ENCODE measurements around the gene FLT3.
"Not testable (repeated sequence)": the region's sequence is repeated elsewhere in the genome, so short reads cannot be mapped to it uniquely, and the experiment has no call there.

FLT3 gene

DNA sequence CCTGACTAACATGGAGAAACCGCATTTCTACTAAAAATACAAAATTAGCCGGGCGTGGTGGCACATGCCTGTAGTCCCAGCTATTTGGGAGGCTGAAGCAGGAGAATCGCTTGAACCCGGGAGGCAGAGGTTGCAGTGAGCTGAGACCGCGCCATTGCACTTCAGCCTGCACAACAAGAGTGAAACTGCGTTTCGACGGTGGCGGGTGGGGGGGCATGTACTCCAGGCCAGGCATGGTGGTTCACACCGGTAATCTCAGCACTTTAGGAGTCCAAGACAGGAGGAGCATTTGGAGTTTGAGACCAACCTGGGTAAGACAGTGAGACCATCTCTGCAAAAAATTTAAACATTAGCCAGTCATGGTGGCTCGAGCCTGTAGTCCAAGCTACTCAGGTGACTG, 136.2 kb downstream of the FLT3 start:
- H3K36me3 ChIP-seq (ENCODE audit: control insufficient read depth, insufficient read depth, low read length); H3K27ac ChIP-seq (ENCODE audit: low read depth, low read length); H3K9ac ChIP-seq (ENCODE audit: low read length); H3K4me1 ChIP-seq (ENCODE audit: control insufficient read depth, insufficient read depth, low read length): not testable (repeated sequence)
- Histone ChIP-seq H3K4me3 (ENCODE audit: low read length) (peak overlapping the region; percentile 78), H3K27me3 (ENCODE audit: control insufficient read depth, insufficient read depth, low read length) (peaks cover 32% of the 10 kb centered on the region)

DNA sequence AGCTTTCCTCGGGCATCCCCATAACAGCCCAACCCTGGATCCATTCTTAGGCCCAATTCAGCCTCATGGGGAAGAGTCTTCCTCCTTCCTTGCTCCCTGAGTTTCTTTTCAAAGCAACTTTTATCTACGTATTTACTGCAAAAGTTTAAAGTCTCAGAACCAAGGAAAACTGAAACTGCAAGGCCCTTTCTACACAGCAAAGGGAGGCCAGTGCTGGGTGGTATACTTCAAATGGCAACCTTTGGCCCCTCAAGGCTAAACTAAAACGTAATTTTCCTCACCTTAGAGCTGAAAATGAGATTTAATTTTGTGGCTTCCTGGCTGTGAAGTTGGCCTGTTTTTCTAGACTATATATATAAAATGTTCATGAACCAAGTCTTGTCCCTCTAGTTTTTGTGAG, 136.9 kb downstream of the FLT3 start:
- no peak overlapping the region for H3K27ac ChIP-seq (ENCODE audit: low read depth, low read length)
- H3K4me1 ChIP-seq (ENCODE audit: control insufficient read depth, insufficient read depth, low read length) = no peaks in the 10 kb centered on the region
- H3K9ac ChIP-seq (ENCODE audit: low read length) = no peak overlapping the region
- peaks cover 28% of the 10 kb centered on the region for H3K27me3 ChIP-seq (ENCODE audit: control insufficient read depth, insufficient read depth, low read length)
- no peak overlapping the region for H3K4me3 ChIP-seq (ENCODE audit: low read length)
- no peaks in the 10 kb centered on the region for H3K36me3 ChIP-seq (ENCODE audit: control insufficient read depth, insufficient read depth, low read length)

GRCh38 chr13:27962982-27963381, 137.4 kb downstream of the FLT3 start:
- no peak overlapping the region for H3K4me3 ChIP-seq (ENCODE audit: low read length)
- H3K27ac ChIP-seq (ENCODE audit: low read depth, low read length) = no peak overlapping the region
- peaks cover 25% of the 10 kb centered on the region for H3K27me3 ChIP-seq (ENCODE audit: control insufficient read depth, insufficient read depth, low read length)

DNA sequence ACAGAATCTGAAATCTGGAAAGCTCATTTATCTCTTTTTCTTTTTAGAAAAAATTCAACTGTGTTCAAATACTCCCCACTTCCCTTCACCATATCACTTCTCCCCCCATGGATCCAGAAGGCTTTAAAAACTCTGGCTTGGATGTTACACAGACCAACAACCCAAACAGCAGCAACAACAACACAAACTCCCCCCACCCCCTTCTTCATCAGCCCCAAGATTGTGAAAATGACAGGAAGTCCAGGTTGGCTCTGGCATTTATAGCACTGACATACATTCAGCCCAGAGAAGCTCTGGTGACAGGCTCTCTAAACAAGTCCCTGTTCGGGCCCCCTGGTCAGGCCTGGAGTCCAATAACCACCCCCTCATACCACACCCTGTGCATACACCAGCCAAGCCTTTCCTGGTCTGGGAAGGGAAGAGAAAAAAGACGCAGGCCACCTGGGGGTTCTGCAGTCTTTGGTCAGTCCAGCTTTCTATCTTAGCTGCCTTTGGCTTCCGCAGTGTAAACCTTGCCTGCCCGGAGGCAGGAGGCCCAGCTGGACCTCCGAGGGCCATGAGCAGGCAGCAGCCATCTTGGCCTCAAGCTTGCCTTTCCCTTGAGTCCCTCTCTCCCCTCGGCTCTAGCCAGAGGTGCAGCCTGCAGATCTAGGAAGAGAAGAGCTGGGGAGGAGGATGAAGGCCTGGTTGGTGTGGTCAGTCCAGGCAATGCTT, 138.1 kb downstream of the FLT3 start:
- no peaks in the 10 kb centered on the region for H3K4me1 ChIP-seq (ENCODE audit: control insufficient read depth, insufficient read depth, low read length)
- H3K4me3 ChIP-seq (ENCODE audit: low read length) = no peak overlapping the region
- peaks cover 23% of the 10 kb centered on the region for H3K27me3 ChIP-seq (ENCODE audit: control insufficient read depth, insufficient read depth, low read length)

More at GRCh38 chr13:27962982-27963381, 137.4 kb downstream of the FLT3 start:
- Histone ChIP-seq H3K4me1 (ENCODE audit: control insufficient read depth, insufficient read depth, low read length) (no peaks in the 10 kb centered on the region), H3K36me3 (ENCODE audit: control insufficient read depth, insufficient read depth, low read length) (no peaks in the 10 kb centered on the region), H3K9ac (ENCODE audit: low read length) (no peak overlapping the region)

DNA sequence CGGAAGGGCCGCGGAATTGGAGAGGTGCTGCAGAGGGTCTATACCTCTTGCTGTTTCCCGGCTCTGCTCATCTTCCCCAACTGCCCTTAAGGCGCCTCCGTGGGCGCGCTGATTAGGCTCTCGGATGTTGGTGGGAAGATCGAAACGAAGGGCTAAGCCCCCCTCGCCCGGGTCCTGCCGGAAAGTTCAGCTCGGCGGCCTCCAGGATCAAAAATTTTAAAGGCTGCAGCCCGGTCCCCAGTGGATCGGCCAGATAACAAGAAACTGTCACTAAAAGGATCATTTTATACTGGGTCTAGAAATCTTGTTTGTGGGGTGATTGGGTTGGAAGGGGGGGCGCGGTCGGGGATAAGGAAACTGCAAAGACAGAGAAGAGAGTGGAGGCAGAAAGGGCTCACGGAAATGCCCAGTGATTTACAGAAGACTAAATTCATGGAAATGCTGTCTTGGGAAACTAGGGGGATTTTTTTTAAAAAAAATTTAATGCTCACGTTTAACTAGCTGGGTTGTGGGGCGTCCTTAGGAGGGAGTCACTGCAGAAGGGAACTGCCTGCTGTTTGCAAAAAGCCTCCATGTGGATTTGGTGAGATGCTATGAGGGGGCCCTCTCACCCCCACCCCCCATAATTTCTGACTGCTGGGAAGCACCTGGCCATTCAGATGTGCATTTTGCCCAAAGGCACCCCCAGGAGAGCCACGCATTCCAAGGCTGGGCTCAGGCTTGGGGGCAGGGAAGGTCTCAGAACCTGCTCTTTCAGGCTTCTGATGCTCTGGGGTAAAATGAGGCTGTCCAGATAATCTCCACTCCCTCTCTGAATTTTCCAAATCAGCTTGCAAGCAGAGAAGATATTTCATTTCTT, 138.9 kb downstream of the FLT3 start:
- Histone ChIP-seq H3K4me3 (ENCODE audit: low read length) (peak overlapping the region; percentile 34), H3K27me3 (ENCODE audit: control insufficient read depth, insufficient read depth, low read length) (peaks cover 22% of the 10 kb centered on the region), H3K36me3 (ENCODE audit: control insufficient read depth, insufficient read depth, low read length) (no peaks in the 10 kb centered on the region), H3K4me1 (ENCODE audit: control insufficient read depth, insufficient read depth, low read length) (no peaks in the 10 kb centered on the region), H3K27ac (ENCODE audit: low read depth, low read length) (no peak overlapping the region), H3K9ac (ENCODE audit: low read length) (peak overlapping the region; percentile 43)

More for the DNA sequence above, 138.1 kb downstream of the FLT3 start:
- no peaks in the 10 kb centered on the region for H3K36me3 ChIP-seq (ENCODE audit: control insufficient read depth, insufficient read depth, low read length)
- no peak overlapping the region for H3K27ac ChIP-seq (ENCODE audit: low read depth, low read length)
- H3K9ac ChIP-seq (ENCODE audit: low read length) = no peak overlapping the region

DNA sequence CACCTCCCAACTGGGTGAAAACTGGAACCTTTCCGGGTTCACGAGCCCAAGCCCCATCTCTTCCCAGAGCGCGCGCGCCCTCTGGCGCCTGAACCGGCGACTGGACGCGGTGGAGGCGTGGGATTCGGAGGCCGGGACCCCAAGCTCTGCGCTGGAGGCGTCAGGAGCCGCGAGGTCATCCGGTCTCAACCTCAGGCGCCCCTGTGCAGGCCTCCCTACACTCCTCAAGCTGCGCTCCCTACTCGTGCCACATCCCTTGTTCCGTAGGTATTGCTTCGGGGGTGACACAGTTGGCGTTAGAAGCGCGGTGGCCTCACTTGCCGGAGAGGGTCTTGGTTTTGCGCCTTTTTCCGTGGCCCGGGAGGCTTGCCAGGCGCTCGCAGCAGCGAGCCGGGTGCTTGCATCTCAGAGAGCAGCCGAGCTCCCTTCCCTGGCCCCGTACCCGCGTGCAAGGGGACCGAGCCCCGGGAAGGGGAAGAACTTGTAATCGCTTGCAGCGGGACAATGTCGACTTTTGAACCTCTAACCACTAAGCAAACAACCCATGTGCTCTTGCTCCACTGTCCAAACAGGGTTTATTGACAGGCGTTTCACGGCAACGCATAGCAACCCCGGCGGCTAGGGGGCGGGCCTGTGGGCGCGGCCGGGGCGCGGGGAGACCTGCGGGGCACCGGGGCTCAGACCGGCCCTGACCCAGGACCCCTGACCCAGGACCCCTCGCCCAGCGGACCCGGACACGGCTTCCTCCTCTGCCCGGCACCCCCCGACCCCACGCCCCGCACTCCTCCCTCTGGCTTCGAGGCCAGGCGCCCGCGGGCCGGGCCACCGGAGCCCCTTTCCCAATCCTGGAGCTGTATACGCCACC, 139.8 kb downstream of the FLT3 start:
- Histone ChIP-seq H3K9ac (ENCODE audit: low read length) (peak overlapping the region; percentile 43), H3K4me3 (ENCODE audit: low read length) (peak overlapping the region; percentile 53), H3K27me3 (ENCODE audit: control insufficient read depth, insufficient read depth, low read length) (peaks cover 18% of the 10 kb centered on the region)

DNA sequence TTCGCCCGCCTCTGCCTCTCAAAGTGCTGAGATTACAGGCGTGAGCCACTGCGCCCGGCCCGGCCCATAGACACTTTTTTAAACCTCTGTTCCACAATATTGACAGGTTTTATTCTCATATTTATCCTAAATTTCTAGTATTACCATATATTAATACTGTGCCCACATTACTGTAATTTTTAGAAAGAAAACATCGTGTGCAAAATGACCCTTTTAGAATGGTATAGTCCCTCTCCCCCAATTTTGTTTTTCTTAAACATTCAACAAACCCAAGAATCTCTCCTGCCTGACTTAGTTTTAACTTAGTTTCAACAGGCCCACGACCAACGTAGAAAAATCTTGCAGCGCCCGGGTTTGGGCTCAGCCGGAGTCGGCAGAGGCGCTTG, 140.4 kb downstream of the FLT3 start:
- Histone ChIP-seq H3K9ac (ENCODE audit: low read length) (no peak overlapping the region), H3K4me3 (ENCODE audit: low read length) (peak overlapping the region; percentile 53), H3K36me3 (ENCODE audit: control insufficient read depth, insufficient read depth, low read length) (no peaks in the 10 kb centered on the region), H3K27ac (ENCODE audit: low read depth, low read length) (no peak overlapping the region), H3K4me1 (ENCODE audit: control insufficient read depth, insufficient read depth, low read length) (no peaks in the 10 kb centered on the region), H3K27me3 (ENCODE audit: control insufficient read depth, insufficient read depth, low read length) (peaks cover 13% of the 10 kb centered on the region)

More for the DNA sequence above, 139.8 kb downstream of the FLT3 start:
- Histone ChIP-seq H3K36me3 (ENCODE audit: control insufficient read depth, insufficient read depth, low read length) (no peaks in the 10 kb centered on the region), H3K27ac (ENCODE audit: low read depth, low read length) (no peak overlapping the region), H3K4me1 (ENCODE audit: control insufficient read depth, insufficient read depth, low read length) (no peaks in the 10 kb centered on the region)

DNA sequence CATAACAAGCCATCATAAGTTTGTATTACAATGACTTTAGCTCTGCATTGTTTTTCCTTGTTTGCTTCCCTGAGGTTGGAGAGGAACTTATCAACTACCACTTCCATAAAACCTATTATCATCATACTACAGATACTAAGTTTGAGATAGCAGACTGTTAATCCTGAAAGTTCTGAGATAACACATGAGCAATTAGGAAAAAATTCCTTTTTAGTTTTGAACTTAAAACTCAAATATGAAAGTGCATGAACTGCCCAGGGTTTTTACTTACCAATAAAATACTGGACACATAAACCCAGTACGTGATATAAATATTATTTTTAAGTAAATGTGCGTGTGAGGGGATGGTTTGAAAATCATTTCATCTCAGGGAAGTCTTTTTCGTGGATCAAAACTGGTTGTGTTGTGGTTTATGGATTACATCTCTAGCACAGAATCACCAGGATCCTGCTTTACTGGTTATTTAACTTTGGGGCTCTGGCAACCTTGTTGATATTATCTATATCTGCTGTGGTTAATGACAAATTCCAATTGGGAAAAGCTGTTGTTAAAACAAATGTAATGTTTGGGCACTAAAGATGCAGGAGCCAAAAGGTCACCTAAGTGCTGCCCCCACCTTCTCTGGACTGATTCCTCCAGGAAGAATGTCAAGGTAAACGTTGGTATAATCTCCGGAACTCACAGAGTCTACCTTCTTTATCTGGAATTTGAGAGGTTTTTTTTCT, 143.6 kb downstream of the FLT3 start:
- peaks cover 13% of the 10 kb centered on the region for H3K27me3 ChIP-seq (ENCODE audit: control insufficient read depth, insufficient read depth, low read length)
- H3K9ac ChIP-seq (ENCODE audit: low read length) = no peak overlapping the region
- H3K4me3 ChIP-seq (ENCODE audit: low read length) = no peak overlapping the region
- no peak overlapping the region for H3K27ac ChIP-seq (ENCODE audit: low read depth, low read length)
- H3K4me1 ChIP-seq (ENCODE audit: control insufficient read depth, insufficient read depth, low read length) = no peaks in the 10 kb centered on the region
- H3K36me3 ChIP-seq (ENCODE audit: control insufficient read depth, insufficient read depth, low read length) = no peaks in the 10 kb centered on the region

DNA sequence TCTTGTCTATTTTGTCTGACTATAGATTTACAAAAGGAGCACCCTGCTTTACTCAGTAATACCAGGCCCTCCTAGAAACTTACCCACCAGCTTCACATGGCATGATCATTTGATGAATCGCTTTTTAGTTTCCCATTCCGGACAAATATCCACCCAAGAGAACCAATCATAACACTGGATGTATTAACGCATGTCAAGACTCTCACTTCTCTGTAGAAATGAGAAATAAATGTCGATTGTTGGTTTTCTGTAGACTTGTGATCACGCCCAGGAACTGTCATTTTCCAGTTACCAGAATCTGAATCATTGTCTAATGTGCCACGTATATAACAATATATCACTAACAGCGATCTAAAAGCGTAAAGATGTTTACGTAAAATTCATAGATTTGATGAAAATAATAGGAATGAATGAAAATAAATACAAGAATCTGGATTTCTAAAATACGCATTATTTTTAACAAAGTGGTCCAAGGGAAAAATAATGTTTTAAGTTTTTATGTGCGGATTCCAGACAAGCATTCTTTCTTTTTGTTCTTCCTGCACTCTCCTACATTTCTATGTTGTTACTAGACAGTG, 145.3 kb downstream of the FLT3 start:
- Histone ChIP-seq H3K4me3 (ENCODE audit: low read length) (no peak overlapping the region), H3K36me3 (ENCODE audit: control insufficient read depth, insufficient read depth, low read length) (no peaks in the 10 kb centered on the region), H3K9ac (ENCODE audit: low read length) (no peak overlapping the region), H3K27ac (ENCODE audit: low read depth, low read length) (no peak overlapping the region), H3K27me3 (ENCODE audit: control insufficient read depth, insufficient read depth, low read length) (peaks cover 7% of the 10 kb centered on the region), H3K4me1 (ENCODE audit: control insufficient read depth, insufficient read depth, low read length) (no peaks in the 10 kb centered on the region)

- peak overlapping the region; percentile 61 for H3K4me3 ChIP-seq (ENCODE audit: low read length)
- peaks cover 9% of the 10 kb centered on the region for H3K27me3 ChIP-seq (ENCODE audit: control insufficient read depth, insufficient read depth, low read length)
- H3K9ac ChIP-seq (ENCODE audit: low read length) = no peak overlapping the region
- no peaks in the 10 kb centered on the region for H3K36me3 ChIP-seq (ENCODE audit: control insufficient read depth, insufficient read depth, low read length)
- H3K27ac ChIP-seq (ENCODE audit: low read depth, low read length) = no peak overlapping the region
- no peaks in the 10 kb centered on the region for H3K4me1 ChIP-seq (ENCODE audit: control insufficient read depth, insufficient read depth, low read length)
These were observed 145.9 kb downstream of the FLT3 start for GRCh38 chr13:27954406-27954851.

DNA sequence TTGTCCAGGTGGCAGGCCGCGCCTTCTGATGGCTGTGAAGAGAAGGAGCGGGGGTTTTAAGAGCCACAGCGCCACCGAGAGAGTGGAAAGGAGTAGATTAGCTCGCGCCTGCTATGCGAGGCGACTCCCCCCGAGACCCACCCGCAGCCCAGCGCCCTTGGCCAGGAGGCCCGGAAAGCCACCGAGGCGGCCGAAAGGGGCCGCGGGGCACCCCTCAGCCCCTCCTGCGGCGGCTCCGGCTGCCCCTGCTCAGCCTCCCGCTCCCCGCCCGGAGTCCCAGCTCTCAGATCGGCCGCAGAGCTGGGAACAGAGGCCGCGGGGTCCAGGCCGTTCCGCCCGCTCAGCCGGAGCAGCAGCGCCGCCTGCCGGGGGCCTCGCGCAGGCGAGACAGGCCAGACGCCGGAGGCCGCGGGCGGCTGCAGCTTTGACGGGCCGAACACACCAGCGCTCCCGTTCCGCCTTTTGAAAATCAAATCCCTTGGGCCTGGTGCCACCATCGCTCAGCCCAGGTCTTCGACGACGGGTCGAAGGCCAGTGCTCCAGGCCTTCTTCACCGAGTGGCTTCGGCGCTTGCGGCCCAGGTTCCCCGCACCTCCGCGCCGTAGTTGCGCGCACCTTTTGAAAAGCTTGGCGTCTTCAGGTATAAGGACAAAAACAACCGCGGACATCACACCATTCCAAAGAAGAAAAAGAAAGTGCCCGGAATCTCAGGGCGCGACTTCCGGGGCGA, 146.5 kb downstream of the FLT3 start:
- Histone ChIP-seq H3K9ac (ENCODE audit: low read length) (peak overlapping the region; percentile 30), H3K27me3 (ENCODE audit: control insufficient read depth, insufficient read depth, low read length) (peaks cover 6% of the 10 kb centered on the region), H3K27ac (ENCODE audit: low read depth, low read length) (no peak overlapping the region)

More for the DNA sequence above, 146.5 kb downstream of the FLT3 start:
- no peaks in the 10 kb centered on the region for H3K4me1 ChIP-seq (ENCODE audit: control insufficient read depth, insufficient read depth, low read length)
- peak overlapping the region; percentile 61 for H3K4me3 ChIP-seq (ENCODE audit: low read length)
- no peaks in the 10 kb centered on the region for H3K36me3 ChIP-seq (ENCODE audit: control insufficient read depth, insufficient read depth, low read length)
